GM10266 (cell line): Measurements from ENCODE around the gene CAPN11.

ENCODE experiments used
- DNase-seq: peaks from one replicate; pipeline ENCODE4 v3.0.0; 2012; ENCODE audit errors: extremely low spot score
- TF ChIP-seq, protein P1 (sequence below): IDR thresholded peaks from 2 replicates; pipeline ENCODE4 v1.5.1; 2012; ENCODE audit warnings: mild to moderate bottlenecking, low read depth; ENCODE audit not compliant: control insufficient read depth, insufficient read depth; ENCODE audit errors: missing control alignments

Gene CAPN11

GRCh38 chr6:44232676-44233566, 74.3 kb downstream of the CAPN11 start:
- TF ChIP-seq, protein P1, sequence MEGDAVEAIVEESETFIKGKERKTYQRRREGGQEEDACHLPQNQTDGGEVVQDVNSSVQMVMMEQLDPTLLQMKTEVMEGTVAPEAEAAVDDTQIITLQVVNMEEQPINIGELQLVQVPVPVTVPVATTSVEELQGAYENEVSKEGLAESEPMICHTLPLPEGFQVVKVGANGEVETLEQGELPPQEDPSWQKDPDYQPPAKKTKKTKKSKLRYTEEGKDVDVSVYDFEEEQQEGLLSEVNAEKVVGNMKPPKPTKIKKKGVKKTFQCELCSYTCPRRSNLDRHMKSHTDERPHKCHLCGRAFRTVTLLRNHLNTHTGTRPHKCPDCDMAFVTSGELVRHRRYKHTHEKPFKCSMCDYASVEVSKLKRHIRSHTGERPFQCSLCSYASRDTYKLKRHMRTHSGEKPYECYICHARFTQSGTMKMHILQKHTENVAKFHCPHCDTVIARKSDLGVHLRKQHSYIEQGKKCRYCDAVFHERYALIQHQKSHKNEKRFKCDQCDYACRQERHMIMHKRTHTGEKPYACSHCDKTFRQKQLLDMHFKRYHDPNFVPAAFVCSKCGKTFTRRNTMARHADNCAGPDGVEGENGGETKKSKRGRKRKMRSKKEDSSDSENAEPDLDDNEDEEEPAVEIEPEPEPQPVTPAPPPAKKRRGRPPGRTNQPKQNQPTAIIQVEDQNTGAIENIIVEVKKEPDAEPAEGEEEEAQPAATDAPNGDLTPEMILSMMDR: no peak
- DNase-seq: no peak

GRCh38 chr6:44233567-44234100, 75.0 kb downstream of the CAPN11 start:
- DNase-seq: no peak
- TF ChIP-seq, protein P1: no peak
